Tibial nerve (tissue), 4 donors: Measurements from ENCODE around the gene CHST12.

Experiments used
- CTCF ChIP-seq, 5 experiments: fragments of 200-600 bp in 3 of 5; fragments of 450-650 bp in 2 of 5; sonication (generic) in 3 of 5; IDR thresholded peaks; one replicate each; pipeline ENCODE4 v1.5.1; 2016 to 2019; ENCODE audit warnings: antibody characterized with exemption in 5 of 5, mild to moderate bottlenecking in 3 of 5, moderate library complexity in 2 of 5
- EP300 ChIP-seq, 2 donors: sonication (generic); formaldehyde crosslinking; IDR thresholded peaks; one replicate each; pipeline ENCODE4 v1.6.1; 2017; ENCODE audit warnings: antibody characterized with exemption in 2 of 2, mild to moderate bottlenecking in 1 of 2
- POLR2A ChIP-seq, 2 donors: fragments of 450-650 bp; IDR thresholded peaks; one replicate each; pipeline ENCODE4 v1.6.1; 2017; ENCODE audit warnings: antibody characterized with exemption in 2 of 2, mild to moderate bottlenecking in 2 of 2, moderate library complexity in 2 of 2

- TF ChIP-seq CTCF (IDR thresholded peaks at IDR 0.05) (no peak), POLR2A (IDR thresholded peaks at IDR 0.05) (no peak), EP300 (IDR thresholded peaks at IDR 0.05) (no peak)
These were observed 9.3 kb downstream of the CHST12 start for GRCh38 chr7:2412587-2413201.
